GM18526 (cell line): ENCODE results near the gene TMEM200B.

Experiments
- POLR2A ChIP-seq: IDR thresholded peaks from 3 replicates; pipeline ENCODE4 v1.6.1; 2011; ENCODE audit not compliant: insufficient read length; ENCODE audit errors: extremely low read depth

TMEM200B gene

DNA sequence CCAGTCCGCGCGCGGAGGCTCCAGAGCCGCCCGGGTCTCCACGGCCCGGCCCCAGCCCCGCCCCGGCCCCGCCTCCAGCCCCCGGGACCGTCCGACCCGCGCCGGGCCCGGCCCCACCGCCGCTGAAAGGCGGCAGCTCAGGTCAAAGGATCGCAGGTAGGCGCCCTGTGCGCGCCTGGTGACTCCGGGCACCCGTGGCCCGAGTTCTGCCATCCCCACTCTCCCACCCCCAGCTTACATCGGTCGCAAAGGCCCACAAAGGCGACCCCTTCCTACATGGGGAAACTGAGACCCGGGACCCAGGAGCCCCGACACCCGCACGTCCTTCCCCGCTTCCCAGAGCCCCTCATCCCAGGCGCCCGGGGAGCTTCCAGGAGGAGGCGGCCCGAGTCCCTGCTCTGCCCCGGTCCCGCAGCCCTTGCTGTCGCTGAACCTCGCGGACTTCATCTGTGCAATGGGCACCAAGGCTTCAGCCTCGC, at the start of gene TMEM200B:
Gene TMEM200B (minus strand): TSS at position 17 of the 479 bp plus-strand sequence. CDS start 2,075 bp downstream, outside the sequence.
- TF ChIP-seq POLR2A = no peak

DNA sequence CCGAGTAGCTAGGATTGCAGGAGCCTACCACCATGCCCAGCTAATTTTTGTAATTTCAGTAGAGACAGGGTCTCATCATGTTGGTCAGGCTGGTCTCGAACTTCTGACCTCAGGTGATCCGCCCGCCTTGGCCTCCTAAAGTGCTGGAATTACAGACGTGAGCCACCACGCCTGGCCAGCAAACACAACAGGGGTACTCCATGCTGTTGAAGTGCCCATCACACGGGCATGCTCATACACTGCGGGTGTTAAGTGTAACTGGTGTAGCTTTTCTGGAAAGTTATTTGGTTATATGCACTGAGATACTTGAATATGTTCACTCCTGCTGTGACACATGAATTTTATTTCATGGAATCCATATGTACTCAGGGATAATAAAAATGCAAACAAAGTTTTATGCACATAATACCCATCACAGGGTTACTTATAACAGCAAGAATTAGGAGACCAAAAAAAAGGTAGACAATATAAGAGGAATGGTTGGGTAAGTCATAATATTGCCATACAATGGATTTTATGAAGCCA, 48.8 kb upstream of the TMEM200B start:
- no peak for TF ChIP-seq POLR2A

DNA sequence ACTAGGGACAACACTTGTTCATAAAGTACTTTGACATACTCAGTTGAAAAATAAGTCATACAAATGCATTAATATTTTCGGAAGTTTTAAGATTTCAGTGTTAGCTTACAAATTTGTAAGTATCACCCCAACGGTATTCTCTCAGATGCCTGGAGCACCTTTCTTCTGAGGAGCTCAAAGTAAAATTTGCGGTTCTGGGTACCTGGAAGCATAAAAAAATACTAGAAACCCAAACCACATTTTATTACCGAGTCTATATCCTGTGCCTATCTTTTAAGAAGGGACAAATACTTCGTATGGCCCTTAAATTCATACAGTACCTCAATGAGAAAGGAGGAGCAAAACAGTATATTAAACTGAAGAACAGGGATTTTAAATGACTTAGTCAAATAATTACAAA, 47.8 kb upstream of the TMEM200B start:
- TF ChIP-seq POLR2A = no peak

DNA sequence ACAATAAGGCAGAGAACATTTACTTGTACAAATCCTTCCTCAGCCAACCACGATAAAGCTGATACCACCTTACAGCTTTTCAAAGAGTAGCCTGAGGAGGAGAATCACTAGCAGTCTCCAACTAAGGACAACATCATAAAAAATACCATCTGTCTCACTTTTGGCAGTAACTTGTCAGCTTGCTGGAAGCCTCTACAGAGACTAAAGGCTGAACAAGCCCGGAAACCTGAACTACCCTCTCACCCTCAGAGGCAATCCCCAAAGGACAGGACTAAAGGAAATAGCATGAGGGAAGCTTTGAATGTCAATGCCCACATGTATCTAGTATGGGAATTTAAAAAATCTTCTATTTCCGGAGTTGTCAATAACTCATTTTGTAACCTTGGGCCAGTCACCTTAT, 47.4 kb upstream of the TMEM200B start:
- no peak for TF ChIP-seq POLR2A

DNA sequence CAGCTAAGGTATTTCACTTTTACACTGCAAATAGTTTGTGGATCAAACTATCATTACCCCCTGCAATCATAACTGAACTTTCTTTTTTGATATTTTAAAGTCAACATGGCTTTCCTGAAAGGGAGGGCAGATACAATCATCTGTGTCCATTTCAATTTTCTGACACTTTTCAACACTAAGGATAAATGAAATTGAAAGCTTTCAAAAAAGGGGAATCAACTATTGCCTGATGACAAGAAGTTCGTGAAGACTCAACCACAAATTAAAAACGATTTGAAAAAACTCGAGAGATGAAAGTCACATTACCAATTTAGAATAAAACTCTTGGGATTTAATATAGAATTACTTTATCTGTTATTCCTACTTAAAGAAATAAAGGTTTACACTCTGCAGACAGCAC, 46.3 kb upstream of the TMEM200B start:
- no peak for TF ChIP-seq POLR2A

DNA sequence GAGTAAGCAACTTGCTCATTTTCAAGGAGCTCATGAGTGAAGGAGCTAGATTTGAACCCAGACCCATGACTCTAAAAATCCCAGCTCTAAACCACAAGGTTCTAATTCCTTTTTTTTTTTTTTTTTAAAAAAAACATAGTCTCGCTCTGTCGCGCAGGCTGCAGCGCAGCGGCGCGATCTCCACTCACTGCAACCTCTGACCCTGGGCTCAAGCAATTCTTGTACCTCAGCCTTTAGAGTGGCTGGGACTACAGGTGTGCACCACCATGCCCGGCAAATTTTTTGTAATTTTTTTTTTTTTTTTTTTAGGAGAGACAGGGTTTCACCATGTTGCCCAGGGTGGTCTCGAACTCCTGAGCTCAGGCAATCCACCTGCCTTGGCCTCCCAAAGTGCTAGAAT, 44.2 kb upstream of the TMEM200B start:
- TF ChIP-seq POLR2A = no peak

DNA sequence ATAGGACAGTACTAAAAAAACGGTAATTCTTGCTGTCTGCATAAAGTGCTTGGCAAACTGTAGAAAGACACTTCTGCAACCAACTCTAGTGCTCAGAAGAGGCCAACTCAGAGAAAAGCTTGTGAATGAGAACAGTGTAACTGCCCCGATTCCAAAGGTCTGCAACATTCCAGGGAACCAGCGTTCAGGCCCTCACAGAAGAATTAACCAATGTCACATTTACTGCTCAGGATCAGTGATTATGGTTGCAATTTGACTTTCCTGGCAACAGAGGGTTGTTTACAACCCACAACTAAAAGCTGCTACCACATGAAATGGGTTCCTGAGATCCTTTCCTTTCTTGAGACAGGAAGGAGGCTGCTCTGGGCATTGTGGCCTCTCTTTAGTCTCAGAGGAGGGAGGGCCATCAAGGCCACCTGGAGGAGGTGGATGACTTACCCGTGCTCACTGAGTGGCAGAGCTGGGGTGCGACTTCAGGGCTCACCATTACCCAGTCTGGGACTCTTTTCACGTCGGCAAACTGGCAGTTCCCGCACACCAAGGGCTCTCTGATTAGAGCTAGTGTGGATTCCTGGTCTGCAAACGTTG, 42.7 kb upstream of the TMEM200B start:
- no peak for TF ChIP-seq POLR2A

DNA sequence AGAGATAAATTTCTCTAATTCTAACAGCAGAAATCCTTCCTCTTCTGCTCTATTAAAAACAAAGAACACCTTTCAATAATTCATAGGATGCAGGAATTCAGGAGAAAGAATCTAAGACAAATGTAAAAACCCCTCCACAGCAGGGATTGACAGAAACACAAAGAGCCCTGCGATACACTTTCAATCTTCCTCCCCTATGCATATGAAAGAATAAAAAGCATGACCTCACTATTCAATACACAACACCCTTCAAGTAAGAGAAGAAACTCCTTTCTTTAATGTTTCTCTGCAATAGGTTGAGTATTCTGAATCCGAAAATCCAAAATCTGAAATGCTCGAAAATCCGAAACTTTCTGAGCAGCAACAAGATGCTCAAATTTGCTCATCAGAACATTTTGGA, 40.9 kb upstream of the TMEM200B start:
- no peak for TF ChIP-seq POLR2A

DNA sequence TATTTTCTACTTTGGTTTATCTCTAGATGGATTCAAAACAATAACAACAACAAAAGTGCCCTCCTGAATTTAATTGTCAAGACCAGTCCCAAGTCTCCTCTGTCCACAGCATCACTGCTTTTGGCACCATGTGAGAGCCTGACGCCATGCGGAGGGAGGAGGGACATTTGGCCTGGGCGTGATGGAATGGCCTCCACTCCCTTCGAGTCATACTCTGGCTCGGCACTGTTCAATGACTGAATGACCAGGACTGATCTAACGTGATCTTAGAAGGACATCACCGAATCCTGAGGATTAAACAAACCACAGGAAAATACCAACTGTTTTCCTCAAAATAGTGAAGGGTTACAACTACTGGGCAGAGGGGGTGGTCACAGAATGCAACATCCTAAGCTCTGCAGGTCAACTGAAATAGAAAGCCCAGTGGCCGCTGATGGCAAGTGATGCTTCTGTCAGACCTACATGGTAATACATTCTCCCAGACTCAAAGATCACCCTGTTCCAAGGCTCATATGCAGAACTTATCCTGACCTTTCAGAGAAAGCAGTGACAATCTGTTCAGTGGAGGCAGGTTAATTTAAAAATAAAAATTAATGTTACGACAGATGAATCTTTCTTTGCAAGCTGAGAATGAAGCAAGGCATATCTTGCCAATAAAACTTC, 38.9 kb upstream of the TMEM200B start:
- no peak for TF ChIP-seq POLR2A

DNA sequence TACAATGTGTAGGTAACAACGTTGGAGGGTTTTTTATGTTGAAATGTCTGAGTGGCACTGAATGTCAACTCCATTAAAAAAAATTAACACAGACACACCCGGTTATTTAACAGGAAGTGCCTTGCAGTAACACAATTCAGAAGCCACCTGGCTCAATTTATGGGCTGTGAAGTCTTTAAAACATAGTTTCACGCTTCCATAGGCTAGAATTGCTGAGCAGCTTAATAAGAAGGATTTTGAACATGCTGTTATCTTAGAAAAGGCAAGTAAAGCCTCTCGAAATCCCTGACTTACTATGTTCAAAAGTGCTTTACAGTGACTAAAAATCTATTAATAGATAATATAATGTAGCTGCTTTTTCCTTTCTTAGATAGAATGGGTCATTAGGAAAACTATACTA, 38.3 kb upstream of the TMEM200B start:
- no peak for TF ChIP-seq POLR2A

DNA sequence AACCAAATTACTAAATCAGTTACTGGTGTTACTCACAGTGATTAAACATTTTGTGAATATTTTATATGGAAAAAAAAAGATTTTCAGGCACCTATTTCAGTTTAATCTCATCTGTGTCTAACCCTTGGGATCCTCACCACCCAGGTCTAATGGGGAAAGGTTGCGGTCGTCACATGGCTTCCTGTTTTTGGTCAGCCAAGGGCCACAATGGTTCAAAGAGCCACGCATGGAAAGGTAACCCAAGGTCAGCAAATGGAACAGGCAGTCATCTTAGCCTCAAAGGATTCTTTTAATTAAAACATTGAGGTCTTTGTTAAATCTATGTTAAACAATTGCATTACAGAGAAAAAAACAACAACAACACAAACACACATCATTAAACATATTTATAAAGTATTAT, 36.1 kb upstream of the TMEM200B start:
- no peak for TF ChIP-seq POLR2A

DNA sequence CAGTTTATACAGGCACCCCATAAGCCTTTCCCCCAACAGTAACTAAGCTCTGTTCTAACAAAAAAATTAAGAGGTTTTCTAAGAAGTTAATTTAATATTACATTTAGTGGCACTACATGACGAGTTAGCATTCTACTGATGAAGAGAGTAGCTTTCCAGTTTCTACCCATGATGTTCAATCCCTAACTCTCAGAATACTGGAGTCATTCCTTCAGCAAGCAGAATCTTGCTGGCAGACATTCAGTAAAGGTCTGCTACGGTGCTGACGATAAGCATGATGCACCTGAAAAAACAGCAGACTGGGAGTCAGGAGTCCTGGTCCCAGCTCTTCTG, 33.5 kb upstream of the TMEM200B start:
- no peak for TF ChIP-seq POLR2A

DNA sequence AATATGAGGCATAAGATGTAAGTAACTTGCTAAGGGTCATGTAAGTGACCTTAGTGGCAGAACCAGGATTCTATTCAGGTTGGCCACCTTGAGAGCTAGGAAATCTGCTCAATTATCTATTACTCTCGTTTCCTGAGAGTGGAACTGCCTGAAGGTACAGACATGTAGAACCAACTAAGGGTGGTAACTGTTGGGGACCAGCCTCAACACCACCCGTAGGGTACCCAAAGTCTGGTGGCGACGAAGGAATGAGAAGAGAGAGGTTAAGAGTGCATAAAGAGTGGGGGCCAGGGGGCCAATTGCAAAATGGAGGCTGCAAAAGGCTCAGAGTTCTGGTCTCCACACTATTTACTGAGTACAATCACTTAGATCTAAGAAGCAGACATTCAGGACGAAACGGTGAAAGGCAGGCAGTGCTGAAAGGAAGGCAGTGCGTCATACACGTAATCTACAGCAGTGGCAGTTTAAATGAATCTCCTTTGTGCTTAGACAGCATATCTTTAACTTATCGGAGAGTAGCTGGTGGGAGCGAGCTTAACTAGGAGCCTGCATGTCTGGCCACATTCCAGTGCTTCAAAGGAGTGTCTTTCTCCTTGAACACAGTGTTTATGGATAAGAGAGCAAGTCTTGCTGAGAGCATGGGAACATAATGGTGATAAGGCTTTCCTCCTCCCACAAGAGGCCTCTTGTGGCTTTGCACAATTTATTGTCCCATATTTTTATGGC, 33.0 kb upstream of the TMEM200B start:
- no peak for TF ChIP-seq POLR2A

DNA sequence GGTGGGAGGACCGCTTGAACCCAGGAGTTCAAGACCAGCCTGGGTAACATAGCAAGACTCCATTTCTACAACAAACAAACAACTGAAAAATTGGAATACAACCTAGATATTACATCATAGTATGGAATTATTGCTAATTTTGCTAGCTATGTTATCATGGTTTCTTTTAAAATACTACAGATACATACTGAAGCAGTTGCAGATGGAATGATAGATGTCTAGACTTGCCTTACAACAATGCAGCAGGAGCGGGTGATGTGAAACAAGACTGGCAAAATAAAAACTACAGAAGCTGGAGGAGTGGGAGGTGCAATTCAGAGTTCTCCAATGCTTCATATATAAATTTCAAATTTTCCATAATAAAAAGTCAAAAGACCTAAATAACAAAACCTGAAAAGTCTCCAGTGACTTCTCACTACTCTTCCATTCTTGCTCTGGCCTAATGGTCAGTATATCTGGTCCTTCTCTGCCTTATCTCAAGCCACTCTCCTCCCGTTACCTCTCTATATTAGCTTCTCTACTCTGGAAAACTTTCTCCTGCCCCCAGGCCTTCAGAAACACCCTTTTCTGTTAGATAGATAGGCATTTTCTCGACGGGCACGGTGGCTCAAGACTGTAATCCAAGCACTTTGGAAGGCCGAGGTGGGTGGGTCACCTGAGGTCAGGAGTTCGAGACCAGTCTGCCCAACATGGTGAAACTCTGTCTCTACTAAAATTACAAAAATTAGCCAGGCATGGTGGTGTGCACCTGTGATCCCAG, 28.5 kb upstream of the TMEM200B start:
- TF ChIP-seq POLR2A = no peak
